GM21367 (cell line): ENCODE results near the gene CTU1.
A peak's percentile ranks its signal among the peaks of the same experiment; 100 is the strongest.
"Not testable (repeated sequence)": the region's sequence is repeated elsewhere in the genome, so short reads cannot be mapped to it uniquely, and the experiment has no call there.

Experiments used
- ATAC-seq: cut with Tn5 transposase; IDR thresholded peaks from one replicate; pipeline ENCODE4 v1.9.1; 2021; ENCODE audit not compliant: unreplicated experiment

Gene CTU1

GRCh38 chr19:51108066-51108804 is at the start of gene CTU1:
CTU1 (minus strand) TSS chr19:51108409; CDS start chr19:51104569, 3,840 bp downstream.
- ATAC-seq, result peak; percentile 90

GRCh38 chr19:51157265-51157664 is 49.1 kb upstream of the CTU1 start:
- no peak for ATAC-seq

DNA sequence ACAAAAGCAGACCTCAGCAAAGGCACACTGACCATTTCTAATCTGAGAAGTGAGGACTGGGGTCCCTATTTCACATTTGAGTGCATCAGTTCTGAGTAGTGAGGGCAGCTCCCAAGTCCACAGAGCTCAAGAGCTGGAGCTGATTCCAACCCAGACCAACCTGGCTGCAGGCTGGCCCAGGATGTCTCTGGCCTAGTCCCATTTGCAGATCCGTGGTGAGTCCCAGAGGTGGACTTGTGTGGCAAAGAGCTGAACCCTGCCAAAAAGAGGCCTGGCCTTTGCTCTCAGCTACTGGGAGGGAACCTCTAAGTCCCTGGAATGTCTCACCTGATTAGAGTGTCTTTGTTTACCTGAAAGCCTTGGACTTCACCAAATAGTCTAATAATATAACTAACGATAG is 48.5 kb upstream of the CTU1 start:
- no peak for ATAC-seq

- ATAC-seq, result no peak
Measured at GRCh38 chr19:51150627-51151026, 42.4 kb upstream of the CTU1 start.

- no peak for ATAC-seq
Measured at GRCh38 chr19:51148580-51148979, 40.4 kb upstream of the CTU1 start.

DNA sequence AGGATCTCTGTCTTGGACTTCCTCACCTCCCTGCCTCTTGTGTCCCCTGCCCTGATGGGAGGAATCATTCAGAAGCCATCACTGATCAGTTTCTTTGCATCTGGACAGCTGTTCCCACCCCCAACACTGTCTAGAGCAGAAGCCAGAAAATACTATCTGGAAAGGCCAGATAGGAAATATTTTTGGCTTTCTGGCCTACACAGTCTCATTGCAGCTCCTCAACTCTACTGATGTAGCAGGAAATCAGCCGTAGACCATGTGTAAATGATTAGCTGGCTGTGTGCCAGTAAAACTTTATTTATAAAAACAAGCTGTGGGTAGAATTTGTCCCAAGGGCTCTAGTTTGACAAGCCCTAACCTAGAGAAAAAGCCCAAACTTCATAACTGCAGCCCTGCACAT is 39.5 kb upstream of the CTU1 start:
- no peak for ATAC-seq

DNA sequence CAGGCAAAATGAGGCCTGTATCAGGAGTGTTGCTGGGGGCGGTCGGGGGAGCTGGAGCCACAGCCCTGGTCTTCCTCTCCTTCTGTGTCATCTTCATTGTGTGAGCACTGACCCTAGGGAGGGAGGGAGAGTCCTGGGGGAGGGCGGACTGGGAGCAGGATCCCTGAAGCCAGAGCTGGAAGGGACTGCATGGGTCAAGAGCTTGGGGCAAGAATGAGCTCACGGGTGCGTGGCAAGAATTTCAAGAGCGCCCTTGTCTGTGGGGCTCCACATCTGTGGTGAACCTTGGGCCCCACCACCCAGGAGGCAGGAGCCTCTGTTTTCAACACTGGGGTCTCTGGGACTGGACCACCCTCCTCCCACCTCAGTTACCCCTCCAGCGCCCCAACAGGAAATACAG is 38.5 kb upstream of the CTU1 start:
- no peak for ATAC-seq

DNA sequence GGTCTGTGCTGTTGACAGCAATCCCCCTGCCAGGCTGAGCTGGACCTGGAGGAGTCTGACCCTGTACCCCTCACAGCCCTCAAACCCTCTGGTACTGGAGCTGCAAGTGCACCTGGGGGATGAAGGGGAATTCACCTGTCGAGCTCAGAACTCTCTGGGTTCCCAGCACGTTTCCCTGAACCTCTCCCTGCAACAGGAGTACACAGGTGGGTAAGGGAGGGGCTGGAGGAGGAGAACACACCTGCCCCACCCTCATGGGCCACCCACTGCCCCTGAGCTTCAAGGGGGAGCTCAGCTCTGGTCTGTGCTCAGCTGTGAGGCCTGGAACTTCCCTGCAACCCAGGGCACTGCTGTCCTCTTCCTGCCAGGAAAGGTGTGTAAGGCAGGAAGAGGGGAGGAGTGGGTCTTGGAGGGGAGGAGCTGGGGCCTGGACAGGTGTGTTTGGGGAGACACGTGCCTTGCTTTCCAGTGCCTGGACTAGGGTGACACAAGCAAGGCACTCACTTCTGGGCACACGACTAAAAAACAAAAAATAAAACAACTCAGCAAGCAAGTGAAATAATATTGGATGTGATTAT is 37.8 kb upstream of the CTU1 start:
- no peak for ATAC-seq

DNA sequence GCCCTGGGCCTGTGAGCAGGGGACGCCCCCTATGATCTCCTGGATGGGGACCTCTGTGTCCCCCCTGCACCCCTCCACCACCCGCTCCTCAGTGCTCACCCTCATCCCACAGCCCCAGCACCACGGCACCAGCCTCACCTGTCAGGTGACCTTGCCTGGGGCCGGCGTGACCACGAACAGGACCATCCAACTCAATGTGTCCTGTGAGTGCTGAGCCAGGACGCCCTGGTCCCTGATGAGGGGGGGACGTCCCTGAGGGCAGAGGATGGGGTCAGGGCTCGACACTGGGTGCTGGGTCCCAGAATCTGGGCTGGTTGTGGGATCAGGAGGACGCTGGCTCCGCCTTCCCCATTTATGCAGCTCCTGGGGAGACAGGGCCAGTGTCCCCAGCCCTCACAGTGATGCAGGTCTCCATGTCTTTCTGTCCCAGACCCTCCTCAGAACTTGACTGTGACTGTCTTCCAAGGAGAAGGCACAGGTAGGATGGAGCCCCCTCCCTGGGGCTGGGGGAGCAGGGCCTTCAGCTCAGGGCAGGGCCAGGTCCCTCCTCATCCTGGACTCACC is 36.4 kb upstream of the CTU1 start:
- no peak for ATAC-seq

DNA sequence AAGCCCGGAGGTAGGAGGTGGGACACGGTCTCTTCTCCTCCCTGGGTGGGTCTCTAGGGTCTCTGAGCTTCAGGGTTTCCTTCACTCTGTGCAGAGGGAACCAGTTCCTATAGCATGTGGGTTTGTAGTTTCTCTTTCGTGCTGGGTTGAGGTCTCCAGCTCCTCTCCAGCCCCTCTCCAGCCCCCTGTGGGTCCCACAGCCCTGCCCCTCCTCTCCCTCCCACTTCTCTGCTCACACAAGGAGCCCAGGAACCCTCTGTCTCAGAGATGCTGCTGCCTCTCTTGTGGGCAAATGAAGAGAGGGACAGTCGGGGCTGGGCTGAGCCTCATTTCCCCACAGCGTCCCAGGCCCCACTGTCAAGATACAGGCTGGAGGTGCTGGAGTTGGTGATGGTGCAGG is 35.3 kb upstream of the CTU1 start:
- ATAC-seq, result no peak

DNA sequence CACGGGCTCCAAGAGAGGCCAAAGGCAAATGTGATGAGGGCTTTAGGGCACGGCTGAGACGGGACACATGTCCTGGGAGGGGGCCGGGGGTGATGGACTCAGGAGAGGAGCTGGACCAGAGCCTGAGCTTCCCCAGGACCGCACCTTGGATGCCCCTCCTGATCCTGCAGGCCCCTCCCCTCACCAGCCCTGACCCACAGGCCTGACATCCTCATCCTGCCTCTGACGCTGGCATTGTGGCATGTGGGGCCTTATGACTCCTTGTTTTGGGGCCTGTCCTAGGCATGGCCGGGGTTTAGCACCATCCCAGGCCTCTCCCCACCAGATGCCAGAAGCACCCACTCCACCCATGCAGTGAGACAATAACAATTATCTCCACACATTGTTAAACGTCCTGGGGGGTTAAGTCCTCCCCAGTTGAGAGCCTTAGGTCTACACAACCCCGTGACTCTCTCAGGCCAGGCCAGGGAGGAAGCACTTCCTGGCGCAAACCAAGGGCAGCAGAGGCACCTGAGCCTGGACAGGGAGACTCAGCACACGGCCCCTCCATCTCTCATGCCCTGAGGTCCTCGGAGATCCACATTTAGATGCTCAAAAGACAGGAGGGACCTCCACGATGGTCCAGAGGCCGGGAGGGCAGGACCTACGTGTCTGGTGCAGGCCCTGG is 34.7 kb upstream of the CTU1 start:
- not testable (repeated sequence) for ATAC-seq

- ATAC-seq, result no peak
Measured at GRCh38 chr19:51142119-51142518, 33.9 kb upstream of the CTU1 start, which contains the start of gene SIGLEC7. SIGLEC7 (plus strand) TSS chr19:51142301; CDS start chr19:51142370, 69 bp downstream.

DNA sequence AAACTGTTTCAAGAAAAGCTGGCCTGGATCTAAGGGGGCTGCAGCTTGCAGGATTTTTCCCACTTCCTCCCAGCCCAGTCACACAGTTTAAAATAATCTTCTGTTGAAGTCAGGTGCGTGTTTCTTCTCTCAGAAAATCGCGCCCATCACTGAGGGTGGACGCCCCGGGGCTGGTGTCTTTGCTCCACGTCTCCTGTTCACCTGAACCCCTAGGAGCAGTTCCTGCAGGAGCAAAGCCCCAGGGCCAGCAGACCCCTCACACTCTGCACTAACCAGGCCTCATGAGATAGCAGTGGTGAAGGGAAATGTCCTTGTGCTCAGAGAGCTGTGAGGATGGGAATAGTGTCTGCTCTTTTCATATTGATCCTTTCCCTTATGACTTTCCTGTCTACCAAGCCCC is 33.0 kb upstream of the CTU1 start:
- ATAC-seq, result no peak

DNA sequence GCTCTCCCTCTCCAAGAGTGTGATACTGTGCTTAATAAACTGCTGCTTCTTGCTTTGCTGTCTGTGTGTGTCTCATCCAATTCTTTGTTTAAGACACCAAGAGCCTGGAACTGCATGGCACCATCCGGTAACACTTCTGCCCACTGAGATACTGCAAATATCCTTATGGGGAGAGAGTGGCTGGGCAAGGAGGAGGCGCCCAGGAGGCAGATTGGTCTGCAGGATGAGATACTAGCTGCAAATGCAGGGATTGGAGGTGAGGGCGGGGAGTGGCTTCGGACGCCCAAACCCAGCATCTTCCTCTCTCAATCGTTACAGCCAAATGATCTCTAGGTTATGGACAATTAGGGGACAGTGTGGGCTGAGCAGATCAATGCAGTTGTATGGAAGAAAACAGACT is 32.2 kb upstream of the CTU1 start:
- no peak for ATAC-seq

DNA sequence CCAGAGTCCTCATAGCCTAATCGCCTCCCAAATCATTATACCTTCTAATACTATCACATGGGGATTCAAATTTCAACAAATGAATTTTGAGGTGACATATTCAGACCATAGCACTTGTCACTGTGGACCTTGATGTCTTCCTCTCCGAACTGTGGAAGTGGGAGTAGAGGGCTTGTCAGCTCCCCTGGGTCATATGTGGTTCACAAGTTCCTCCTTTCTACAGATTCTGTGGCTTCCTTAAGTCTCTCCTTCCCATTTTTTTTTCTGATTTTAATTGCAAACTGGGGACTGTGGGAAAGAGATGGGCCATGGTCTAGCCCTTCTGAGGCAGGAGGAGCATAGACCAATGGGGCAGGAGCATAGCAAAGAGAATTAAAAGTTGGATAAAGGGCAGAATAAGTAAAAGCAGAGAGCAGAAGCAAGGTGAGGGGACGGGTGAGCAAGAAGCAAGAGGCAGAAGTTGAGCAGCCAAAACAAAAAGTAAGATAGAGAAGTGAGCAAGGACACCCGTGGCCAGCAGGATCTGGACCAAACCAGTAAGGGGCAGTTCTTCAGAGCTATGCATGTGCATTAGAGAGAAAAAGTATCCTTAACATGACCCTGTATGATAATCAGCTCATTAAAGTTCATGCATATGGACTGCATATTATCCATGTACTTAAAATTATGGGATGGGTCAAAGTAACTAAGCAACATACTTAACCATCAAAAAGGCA is 31.2 kb upstream of the CTU1 start:
- ATAC-seq, result no peak

- no peak for ATAC-seq
Measured at GRCh38 chr19:51138549-51138979, 30.4 kb upstream of the CTU1 start.

- ATAC-seq, result no peak
Measured at GRCh38 chr19:51137792-51138425, 29.7 kb upstream of the CTU1 start.

DNA sequence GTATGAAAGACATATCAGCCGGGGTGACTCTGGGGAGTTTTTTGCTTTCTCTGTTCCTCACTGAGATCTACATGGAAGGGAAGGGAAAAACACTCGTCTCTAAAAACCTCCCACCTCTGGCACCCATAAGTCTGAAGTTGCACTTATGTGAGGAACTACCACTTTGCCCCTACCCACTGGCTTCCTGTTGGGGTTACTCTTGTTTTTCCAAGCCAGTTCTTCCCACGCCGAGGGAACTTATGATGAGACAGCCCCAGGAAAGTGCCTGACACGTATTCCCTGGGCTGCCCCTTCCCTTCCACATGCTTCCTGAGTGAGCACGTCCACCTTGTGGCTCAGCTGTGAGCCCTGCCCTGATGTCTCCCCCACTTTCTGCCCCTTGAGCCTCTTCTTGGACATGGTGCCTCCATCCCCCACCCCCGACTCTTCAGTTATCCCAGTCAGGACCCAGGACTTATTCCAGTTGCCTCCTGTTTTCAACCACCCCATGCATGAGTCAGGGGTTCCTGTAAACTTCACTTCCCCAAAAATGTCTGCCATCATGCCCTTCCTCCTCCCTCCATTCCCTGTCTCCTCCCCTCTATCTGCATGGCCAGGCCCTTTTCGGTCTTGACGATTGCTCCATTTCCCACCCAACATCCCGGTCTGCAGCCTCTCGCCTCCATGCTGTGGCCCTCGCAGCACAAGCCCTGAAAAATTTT is 28.8 kb upstream of the CTU1 start:
- ATAC-seq, result no peak

- no peak for ATAC-seq
Measured at GRCh38 chr19:51135986-51136762, 28.0 kb upstream of the CTU1 start.
